Activated T-cell treated with anti-CD3 and anti-CD28 coated beads, Interleukin-2, amount 50 U/mL, for 48 hours (primary cell): ENCODE results near the gene ARHGEF33.

Experiments
- DNase-seq, 2 experiments: peaks; one replicate each; pipeline ENCODE4 v3.0.0-alpha.2; 2020

Gene ARHGEF33

DNA sequence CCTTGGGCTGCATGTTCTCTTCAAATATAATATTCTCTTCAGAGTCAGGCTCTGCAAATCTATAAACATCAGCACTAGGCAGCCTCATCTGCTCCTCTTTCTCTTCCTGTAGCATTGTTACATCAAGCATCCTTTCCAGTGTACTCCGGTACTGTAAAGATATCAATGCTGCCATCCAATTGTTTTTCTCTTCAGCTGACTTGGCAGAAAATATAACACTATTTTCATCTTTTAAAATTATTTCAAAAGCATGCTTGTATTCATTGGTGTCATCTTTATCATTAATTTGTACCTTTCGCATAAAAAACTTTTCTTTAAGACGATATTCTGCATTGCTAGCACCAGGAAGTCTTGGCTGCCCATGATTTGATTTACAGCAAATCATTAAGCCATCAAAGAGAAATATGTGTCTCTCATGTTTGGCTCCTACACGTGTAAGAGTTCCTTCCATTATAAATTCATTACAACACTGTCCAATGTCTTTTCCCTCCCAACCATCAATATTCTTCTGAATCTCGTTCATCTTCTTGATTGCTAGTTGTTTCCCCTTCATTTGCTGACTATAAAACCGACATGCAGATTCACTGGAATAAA is 133.1 kb downstream of the ARHGEF33 start:
- no peak for DNase-seq

GRCh38 chr2:39023649-39024048 is 134.0 kb downstream of the ARHGEF33 start:
- no peak for DNase-seq

- no peak for DNase-seq
Measured at GRCh38 chr2:39024833-39025232, 135.2 kb downstream of the ARHGEF33 start.
